OCI-LY7 (cell line): ENCODE data around the gene ATP9A.

Experiments
- CTCF ChIP-seq: fragments of 200-600 bp; sonication (generic); conservative IDR thresholded peaks from 2 replicates; pipeline ENCODE4 v1.5.1; 2014; ENCODE audit warnings: mild to moderate bottlenecking, antibody characterized with exemption, low read length, moderate library complexity, mixed read lengths
- EZH2phosphoT487 ChIP-seq: fragments of 200-600 bp; sonication (generic); IDR thresholded peaks from 2 replicates; pipeline ENCODE4 v1.6.1; 2018; ENCODE audit warnings: low read depth, borderline replicate concordance, mild to moderate bottlenecking, mixed run types, antibody characterized with exemption, low read length, moderate library complexity, mixed read lengths

GRCh38 chr20:51727872-51728271 is 40.3 kb downstream of the ATP9A start:
- TF ChIP-seq CTCF (no peak), EZH2phosphoT487 (no peak)
